K562 (cell line): ENCODE measurements around the gene YPEL5. TPM values are rescaled to one million over a fixed set of nuclear protein-coding genes. Genes with fewer than 3 reads are reported as not detected.
A peak's percentile ranks its signal among the peaks of the same experiment; 100 is the strongest.

Experiments
- CBFB ChIP-seq: sonication (generic); formaldehyde crosslinking; IDR thresholded peaks from 2 replicates; pipeline ENCODE4 v1.4.0; 2020; ENCODE audit warnings: mild to moderate bottlenecking, missing genetic modification reagents
- GATAD2B ChIP-seq: fragments of 450-650 bp; IDR thresholded peaks from 2 replicates; pipeline ENCODE4 v1.6.1; 2017; ENCODE audit warnings: mild to moderate bottlenecking, borderline replicate concordance
- HDAC8 ChIP-seq: fragments of 450-650 bp; IDR thresholded peaks from 2 replicates; pipeline ENCODE4 v1.6.1; 2016; ENCODE audit warnings: mild to moderate bottlenecking, missing genetic modification characterization, moderate library complexity, missing compliant biosample characterization
- ILK ChIP-seq: fragments of 450-650 bp; IDR thresholded peaks from 2 replicates; pipeline ENCODE4 v1.6.1; 2016; ENCODE audit warnings: missing genetic modification characterization, low read depth, mild to moderate bottlenecking, missing compliant biosample characterization, moderate library complexity, borderline replicate concordance
- KAT2B ChIP-seq: IDR thresholded peaks from one replicate; pipeline ENCODE4 v1.6.1; 2012; ENCODE audit warnings: low read depth, mild to moderate bottlenecking, control low read depth, inconsistent platforms, low read length, moderate library complexity
- KHSRP ChIP-seq: fragments of 450-650 bp; IDR thresholded peaks from 2 replicates; pipeline ENCODE4 v1.6.1; 2017
- MTA3 ChIP-seq: fragments of 450-650 bp; formaldehyde crosslinking; IDR thresholded peaks from 2 replicates; pipeline ENCODE4 v1.6.1; 2017; ENCODE audit warnings: mild to moderate bottlenecking, borderline replicate concordance
- NRF1 ChIP-seq, 2 experiments: fragments of 450-650 bp; IDR thresholded peaks in 1 of 2; conservative IDR thresholded peaks in 1 of 2; 2 replicates each; pipeline ENCODE4 v1.6.1; 2014; ENCODE audit warnings: mild to moderate bottlenecking in 2 of 2
- RAD21 ChIP-seq, 2 experiments: fragments of 250-450 bp in 1 of 2; fragments of 450-650 bp in 1 of 2; sonication (Bioruptor Pico) in 1 of 2; formaldehyde crosslinking in 1 of 2; IDR thresholded peaks in 1 of 2; conservative IDR thresholded peaks in 1 of 2; 2 replicates each; pipeline versions ENCODE4 v1.4.0 to v1.8.0; 2020 to 2022; ENCODE audit warnings: mild to moderate bottlenecking in 2 of 2, moderate library complexity in 1 of 2
- SMARCC2 ChIP-seq: fragments of 450-650 bp; IDR thresholded peaks from 2 replicates; pipeline ENCODE4 v1.6.1; 2017; ENCODE audit warnings: antibody characterized with exemption, moderate library complexity, mild to moderate bottlenecking, low read depth
- TEAD4 ChIP-seq, 2 experiments: sonication (generic) in 1 of 2; formaldehyde crosslinking in 1 of 2; IDR thresholded peaks; 2 replicates each; pipeline versions ENCODE4 v1.6.1 to v1.8.0; 2012 to 2022; ENCODE audit warnings: borderline replicate concordance in 1 of 2, inconsistent platforms in 1 of 2, low read length in 1 of 2, mild to moderate bottlenecking in 1 of 2, missing genetic modification reagents in 1 of 2
- TOE1 ChIP-seq, 2 experiments: fragments of 450-650 bp in 1 of 2; sonication (generic) in 1 of 2; formaldehyde crosslinking in 1 of 2; IDR thresholded peaks; 2 replicates each; pipeline versions ENCODE4 v1.7.1 to v1.8.0; 2016 to 2022; ENCODE audit warnings: borderline replicate concordance in 2 of 2, mild to moderate bottlenecking in 2 of 2, antibody characterized with exemption in 1 of 2, inconsistent platforms in 1 of 2, low read depth in 1 of 2, missing genetic modification reagents in 1 of 2, moderate library complexity in 1 of 2
- ZNF174 ChIP-seq: fragments of 250-450 bp; sonication (Bioruptor Pico); IDR thresholded peaks from 2 replicates; pipeline ENCODE4 v1.4.0; 2020; ENCODE audit warnings: mild to moderate bottlenecking
- ZNF444 ChIP-seq: fragments of 250-450 bp; sonication (Bioruptor Pico); IDR thresholded peaks from 2 replicates; pipeline ENCODE4 v1.4.0; 2020; ENCODE audit warnings: mild to moderate bottlenecking, moderate library complexity
- ZNF699 ChIP-seq: fragments of 250-450 bp; sonication (Bioruptor Pico); IDR thresholded peaks from 2 replicates; pipeline ENCODE4 v1.8.0; 2021; ENCODE audit warnings: mild to moderate bottlenecking, moderate library complexity; ENCODE audit not compliant: insufficient replicate concordance
- polyA plus RNA-seq, 8 experiments: library from polyadenylated mRNA; depleted of rRNA in 4 of 8; stranded (reverse) in 5 of 8; unstranded in 3 of 8; fragments of >200 nt; fragmentation: Nextera tagmentation in 2 of 8; fragmentation: Illumina TruSeq in 1 of 8; extraction: Ambion mirVana in 2 of 8; extraction: Trizol in 1 of 8; gene quantifications; 2 replicates each; pipeline versions ENCODE4 v1.2.1 to v1.2.3, GENCODE V29; 2011 to 2014; ENCODE audit warnings: inconsistent platforms in 1 of 8, missing spikeins in 1 of 8
- total RNA-seq, 7 experiments: library from RNA; depleted of rRNA in 6 of 7; stranded (reverse); fragments of >200 nt in 6 of 7; fragmentation: Illumina TruSeq in 2 of 7; extraction: Trizol in 2 of 7; gene quantifications; 2 replicates each; pipeline versions ENCODE4 v1.2.1 to v1.2.3, GENCODE V29; 2011 to 2021; ENCODE audit warnings: low replicate concordance in 1 of 7
- TF ChIP-seq, protein P1 (sequence below), 2 experiments: fragments of 450-650 bp in 1 of 2; sonication (generic) in 1 of 2; formaldehyde crosslinking in 1 of 2; IDR thresholded peaks in 1 of 2; conservative IDR thresholded peaks in 1 of 2; 2 replicates each; pipeline versions ENCODE4 v1.6.1 to v1.8.1; 2016 to 2023; ENCODE audit warnings: mild to moderate bottlenecking in 2 of 2, moderate library complexity in 2 of 2, inconsistent platforms in 1 of 2, missing genetic modification reagents in 1 of 2
- TF ChIP-seq, protein P2 (sequence below): fragments of 450-650 bp; formaldehyde crosslinking; conservative IDR thresholded peaks from 2 replicates; pipeline ENCODE4 v1.4.0; 2022; ENCODE audit warnings: mild to moderate bottlenecking, missing genetic modification characterization
- TF ChIP-seq, protein P3 (sequence below), 2 experiments: fragments of 450-650 bp in 1 of 2; sonication (generic) in 1 of 2; formaldehyde crosslinking; conservative IDR thresholded peaks; 2 replicates each; pipeline versions ENCODE4 v1.4.0 to v1.8.1; 2020 to 2022; ENCODE audit warnings: mild to moderate bottlenecking in 1 of 2, missing genetic modification reagents in 1 of 2
- TF ChIP-seq, protein P4 (sequence below): fragments of 450-650 bp; IDR thresholded peaks from 2 replicates; pipeline ENCODE4 v1.6.1; 2014; ENCODE audit warnings: low read depth, mild to moderate bottlenecking, moderate library complexity, borderline replicate concordance
- TF ChIP-seq, protein P5 (sequence below): fragments of 250-450 bp; sonication (Bioruptor Pico); IDR thresholded peaks from 2 replicates; pipeline ENCODE4 v1.4.0; 2020

The YPEL5 gene
- total and polyA plus RNA-seq, 9 of the 15 experiments (the other 6 are each of a cell fraction or from before 2014, with no cell fraction given) = 5.4 to 34.4 (median 12.3) TPM

DNA sequence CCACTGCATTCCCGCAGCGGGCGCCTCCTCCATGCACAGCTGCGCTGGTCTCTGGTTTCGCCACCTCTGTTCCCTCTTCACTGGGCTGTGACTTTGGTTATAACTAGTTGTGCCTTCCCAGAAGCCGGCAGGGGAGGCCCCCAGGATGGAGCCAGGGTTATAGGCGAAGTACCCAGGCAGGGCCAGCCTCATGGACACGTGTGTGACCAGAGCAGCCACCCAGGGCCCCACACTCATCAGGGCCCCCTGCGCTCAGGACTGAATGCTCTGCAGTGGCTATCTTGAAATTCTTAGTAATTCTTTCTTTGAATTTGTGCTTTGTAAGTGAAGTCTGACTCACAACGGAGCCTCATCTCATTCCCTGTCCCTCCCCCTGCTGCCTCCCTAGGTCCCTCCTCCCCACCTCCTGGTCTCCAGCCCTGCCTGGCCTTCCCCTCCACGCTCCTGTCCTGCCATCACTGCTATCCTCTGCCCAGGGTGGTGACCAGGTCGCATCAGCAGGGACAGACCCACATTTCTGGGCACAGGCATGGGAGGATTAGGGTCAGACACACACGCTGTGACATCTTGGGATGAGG is 46.4 kb downstream of the YPEL5 start (continued):
- TF ChIP-seq TEAD4 (IDR thresholded peaks at IDR 0.05; ENCODE audit: low read length) = no peak; the same call in 1 of the 2 replicates
- TF ChIP-seq TEAD4 (CRISPR knock-in tag; IDR thresholded peaks at IDR 0.05; ENCODE audit: borderline replicate concordance) = no peak
- TF ChIP-seq CBFB (CRISPR knock-in tag) = no peak
- TF ChIP-seq SMARCC2 = no peak
- TF ChIP-seq RAD21 (CRISPR knock-in tag; conservative IDR thresholded peaks at IDR 0.05 in 1 of 2, IDR thresholded peaks at IDR 0.05 in 1 of 2) = no peak
- TF ChIP-seq GATAD2B = no peak
- no peak for TF ChIP-seq KAT2B
- TF ChIP-seq, protein P1, sequence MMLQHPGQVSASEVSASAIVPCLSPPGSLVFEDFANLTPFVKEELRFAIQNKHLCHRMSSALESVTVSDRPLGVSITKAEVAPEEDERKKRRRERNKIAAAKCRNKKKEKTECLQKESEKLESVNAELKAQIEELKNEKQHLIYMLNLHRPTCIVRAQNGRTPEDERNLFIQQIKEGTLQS (IDR thresholded peaks at IDR 0.05) = peak; percentile 30; the same call in 1 of the 2 replicates
- TF ChIP-seq, protein P1 (CRISPR knock-in tag; conservative IDR thresholded peaks at IDR 0.05) = no peak
- TF ChIP-seq TOE1 (IDR thresholded peaks at IDR 0.05; ENCODE audit: borderline replicate concordance) = no peak
- no peak for TF ChIP-seq TOE1 (CRISPR knock-in tag; IDR thresholded peaks at IDR 0.05; ENCODE audit: borderline replicate concordance, low read depth)
- no peak for TF ChIP-seq ZNF174 (CRISPR knock-in tag)
- TF ChIP-seq, protein P2, sequence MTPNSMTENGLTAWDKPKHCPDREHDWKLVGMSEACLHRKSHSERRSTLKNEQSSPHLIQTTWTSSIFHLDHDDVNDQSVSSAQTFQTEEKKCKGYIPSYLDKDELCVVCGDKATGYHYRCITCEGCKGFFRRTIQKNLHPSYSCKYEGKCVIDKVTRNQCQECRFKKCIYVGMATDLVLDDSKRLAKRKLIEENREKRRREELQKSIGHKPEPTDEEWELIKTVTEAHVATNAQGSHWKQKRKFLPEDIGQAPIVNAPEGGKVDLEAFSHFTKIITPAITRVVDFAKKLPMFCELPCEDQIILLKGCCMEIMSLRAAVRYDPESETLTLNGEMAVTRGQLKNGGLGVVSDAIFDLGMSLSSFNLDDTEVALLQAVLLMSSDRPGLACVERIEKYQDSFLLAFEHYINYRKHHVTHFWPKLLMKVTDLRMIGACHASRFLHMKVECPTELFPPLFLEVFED (CRISPR knock-in tag) = no peak
- no peak for TF ChIP-seq ZNF699 (CRISPR knock-in tag)
- TF ChIP-seq, protein P3, sequence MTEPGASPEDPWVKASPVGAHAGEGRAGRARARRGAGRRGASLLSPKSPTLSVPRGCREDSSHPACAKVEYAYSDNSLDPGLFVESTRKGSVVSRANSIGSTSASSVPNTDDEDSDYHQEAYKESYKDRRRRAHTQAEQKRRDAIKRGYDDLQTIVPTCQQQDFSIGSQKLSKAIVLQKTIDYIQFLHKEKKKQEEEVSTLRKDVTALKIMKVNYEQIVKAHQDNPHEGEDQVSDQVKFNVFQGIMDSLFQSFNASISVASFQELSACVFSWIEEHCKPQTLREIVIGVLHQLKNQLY (CRISPR knock-in tag; conservative IDR thresholded peaks at IDR 0.05) = no peak
- TF ChIP-seq ILK (tag) = no peak
- TF ChIP-seq, protein P4, sequence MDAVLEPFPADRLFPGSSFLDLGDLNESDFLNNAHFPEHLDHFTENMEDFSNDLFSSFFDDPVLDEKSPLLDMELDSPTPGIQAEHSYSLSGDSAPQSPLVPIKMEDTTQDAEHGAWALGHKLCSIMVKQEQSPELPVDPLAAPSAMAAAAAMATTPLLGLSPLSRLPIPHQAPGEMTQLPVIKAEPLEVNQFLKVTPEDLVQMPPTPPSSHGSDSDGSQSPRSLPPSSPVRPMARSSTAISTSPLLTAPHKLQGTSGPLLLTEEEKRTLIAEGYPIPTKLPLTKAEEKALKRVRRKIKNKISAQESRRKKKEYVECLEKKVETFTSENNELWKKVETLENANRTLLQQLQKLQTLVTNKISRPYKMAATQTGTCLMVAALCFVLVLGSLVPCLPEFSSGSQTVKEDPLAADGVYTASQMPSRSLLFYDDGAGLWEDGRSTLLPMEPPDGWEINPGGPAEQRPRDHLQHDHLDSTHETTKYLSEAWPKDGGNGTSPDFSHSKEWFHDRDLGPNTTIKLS = no peak
- TF ChIP-seq, protein P5, sequence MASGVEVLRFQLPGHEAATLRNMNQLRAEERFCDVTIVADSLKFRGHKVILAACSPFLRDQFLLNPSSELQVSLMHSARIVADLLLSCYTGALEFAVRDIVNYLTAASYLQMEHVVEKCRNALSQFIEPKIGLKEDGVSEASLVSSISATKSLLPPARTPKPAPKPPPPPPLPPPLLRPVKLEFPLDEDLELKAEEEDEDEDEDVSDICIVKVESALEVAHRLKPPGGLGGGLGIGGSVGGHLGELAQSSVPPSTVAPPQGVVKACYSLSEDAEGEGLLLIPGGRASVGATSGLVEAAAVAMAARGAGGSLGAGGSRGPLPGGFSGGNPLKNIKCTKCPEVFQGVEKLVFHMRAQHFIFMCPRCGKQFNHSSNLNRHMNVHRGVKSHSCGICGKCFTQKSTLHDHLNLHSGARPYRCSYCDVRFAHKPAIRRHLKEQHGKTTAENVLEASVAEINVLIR (CRISPR knock-in tag) = no peak
- TF ChIP-seq ZNF444 (CRISPR knock-in tag) = no peak
- TF ChIP-seq MTA3 = 0 out of 2 replicates have a peak, but pooled peaks have one; percentile 33
- TF ChIP-seq HDAC8 (tag) = no peak
- TF ChIP-seq KHSRP = no peak
- TF ChIP-seq NRF1 (conservative IDR thresholded peaks at IDR 0.05 in 1 of 2, IDR thresholded peaks at IDR 0.05 in 1 of 2) = peak in 1 of 2 experiments; percentile 31; a peak in 1 of 4 replicates
